ENCODE results near the gene PSMD12.

PSMD12 gene

GRCh38 chr17:67378454-67379250, 12.3 kb upstream of the PSMD12 start:
- TF ChIP-seq TAF1 (IDR thresholded peaks at IDR 0.05; ENCODE audit: borderline replicate concordance, insufficient read depth, low read length): no peak
- peak; percentile 89 for TF ChIP-seq FOXP2 (optimal IDR thresholded peaks at IDR 0.05; ENCODE audit: borderline replicate concordance, extremely low read depth, extremely low read length, insufficient read depth)
- peak; percentile 63 for TF ChIP-seq POLR2AphosphoS5 (IDR thresholded peaks at IDR 0.05; ENCODE audit: low read depth, low read length)
- peak in 1 of 2 experiments; percentile 59; a peak in 2 of 4 replicates for TF ChIP-seq REST (IDR thresholded peaks at IDR 0.05; ENCODE audit: insufficient read depth in 1 of 2, low read depth in 2 of 2, low read length in 2 of 2)
- 0 out of 2 replicates have a peak, but pooled peaks have one; percentile 7 for TF ChIP-seq SIN3A (IDR thresholded peaks at IDR 0.05; ENCODE audit: borderline replicate concordance, insufficient read depth, low read length)

- TF ChIP-seq REST (IDR thresholded peaks at IDR 0.05; ENCODE audit: insufficient read depth in 1 of 2, low read depth in 2 of 2, low read length in 2 of 2) (no peak), SIN3A (IDR thresholded peaks at IDR 0.05; ENCODE audit: borderline replicate concordance, insufficient read depth, low read length) (peak; percentile 33; the same call in 1 of the 2 replicates)
Measured at GRCh38 chr17:67377488-67378453, 11.4 kb upstream of the PSMD12 start.

- peak; percentile 72 for TF ChIP-seq FOXP2 (optimal IDR thresholded peaks at IDR 0.05; ENCODE audit: borderline replicate concordance, extremely low read depth, extremely low read length, insufficient read depth)
- no peak for TF ChIP-seq REST (IDR thresholded peaks at IDR 0.05; ENCODE audit: insufficient read depth in 1 of 2, low read depth in 2 of 2, low read length in 2 of 2)
- TF ChIP-seq TAF1 (IDR thresholded peaks at IDR 0.05; ENCODE audit: borderline replicate concordance, insufficient read depth, low read length): peak; percentile 74; the same call in 1 of the 2 replicates
- peak; percentile 66; the same call in 1 of the 2 replicates for TF ChIP-seq SIN3A (IDR thresholded peaks at IDR 0.05; ENCODE audit: borderline replicate concordance, insufficient read depth, low read length)
- peak; percentile 72 for TF ChIP-seq POLR2AphosphoS5 (IDR thresholded peaks at IDR 0.05; ENCODE audit: low read depth, low read length)
Measured at GRCh38 chr17:67376737-67377487, 10.5 kb upstream of the PSMD12 start, which contains the start of gene PITPNC1. Gene PITPNC1 (plus strand): TSS chr17:67377281.

- TF ChIP-seq FOXP2 (optimal IDR thresholded peaks at IDR 0.05; ENCODE audit: borderline replicate concordance, extremely low read depth, extremely low read length, insufficient read depth): no peak
- TF ChIP-seq SIN3A (IDR thresholded peaks at IDR 0.05; ENCODE audit: borderline replicate concordance, insufficient read depth, low read length): no peak
- TF ChIP-seq TAF1 (IDR thresholded peaks at IDR 0.05; ENCODE audit: borderline replicate concordance, insufficient read depth, low read length): no peak
- no peak for TF ChIP-seq REST (IDR thresholded peaks at IDR 0.05; ENCODE audit: insufficient read depth in 1 of 2, low read depth in 2 of 2, low read length in 2 of 2)
- no peak for TF ChIP-seq POLR2AphosphoS5 (IDR thresholded peaks at IDR 0.05; ENCODE audit: low read depth, low read length)
Measured at GRCh38 chr17:67376415-67376736, 10.0 kb upstream of the PSMD12 start.

Data from PFSK-1 (cell line).